ENCODE data around the gene CDH4.

The CDH4 gene

DNA sequence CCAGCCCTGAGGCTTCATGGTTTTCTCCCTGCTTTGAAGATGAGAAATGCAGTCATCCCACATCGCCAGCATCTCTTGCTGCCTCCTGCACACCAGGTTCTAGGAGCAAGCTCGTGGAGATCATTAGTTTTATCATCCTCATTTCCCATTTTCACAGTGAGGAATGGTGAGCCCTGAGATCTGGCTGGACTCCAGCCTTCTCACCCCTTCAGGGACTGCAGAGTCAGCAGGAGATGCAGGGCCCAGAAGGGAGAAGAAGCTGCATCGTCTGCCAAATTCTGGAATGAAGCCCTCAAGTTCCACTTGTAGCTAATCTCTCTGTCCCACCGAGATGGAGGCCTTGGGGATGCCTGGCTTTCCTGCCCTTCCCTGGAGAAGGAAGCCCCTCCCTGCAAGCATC lies 596.8 kb downstream of the CDH4 start:
- H3K79me2 ChIP-seq (ENCODE audit: insufficient read depth, low read length): no peaks in the 10 kb centered on the region
- H3K9ac ChIP-seq (ENCODE audit: low read depth, low read length): no peak overlapping the region
- H4K20me1 ChIP-seq (ENCODE audit: insufficient read depth, low read length): peaks cover 2% of the 10 kb centered on the region; the same call in 1 of the 2 replicates
- no peak for TF ChIP-seq EZH2 (IDR thresholded peaks at IDR 0.05; ENCODE audit: borderline replicate concordance, low read depth, low read length, severe bottlenecking)
- TF ChIP-seq, protein P1, sequence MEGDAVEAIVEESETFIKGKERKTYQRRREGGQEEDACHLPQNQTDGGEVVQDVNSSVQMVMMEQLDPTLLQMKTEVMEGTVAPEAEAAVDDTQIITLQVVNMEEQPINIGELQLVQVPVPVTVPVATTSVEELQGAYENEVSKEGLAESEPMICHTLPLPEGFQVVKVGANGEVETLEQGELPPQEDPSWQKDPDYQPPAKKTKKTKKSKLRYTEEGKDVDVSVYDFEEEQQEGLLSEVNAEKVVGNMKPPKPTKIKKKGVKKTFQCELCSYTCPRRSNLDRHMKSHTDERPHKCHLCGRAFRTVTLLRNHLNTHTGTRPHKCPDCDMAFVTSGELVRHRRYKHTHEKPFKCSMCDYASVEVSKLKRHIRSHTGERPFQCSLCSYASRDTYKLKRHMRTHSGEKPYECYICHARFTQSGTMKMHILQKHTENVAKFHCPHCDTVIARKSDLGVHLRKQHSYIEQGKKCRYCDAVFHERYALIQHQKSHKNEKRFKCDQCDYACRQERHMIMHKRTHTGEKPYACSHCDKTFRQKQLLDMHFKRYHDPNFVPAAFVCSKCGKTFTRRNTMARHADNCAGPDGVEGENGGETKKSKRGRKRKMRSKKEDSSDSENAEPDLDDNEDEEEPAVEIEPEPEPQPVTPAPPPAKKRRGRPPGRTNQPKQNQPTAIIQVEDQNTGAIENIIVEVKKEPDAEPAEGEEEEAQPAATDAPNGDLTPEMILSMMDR (IDR thresholded peaks at IDR 0.05; ENCODE audit: borderline replicate concordance, extremely low read depth, low read length, poor library complexity, severe bottlenecking): no peak
- no peaks in the 10 kb centered on the region for H3K9me3 ChIP-seq (ENCODE audit: insufficient read depth, low read length, severe bottlenecking)
- no peak overlapping the region for H3K4me2 ChIP-seq (ENCODE audit: insufficient read depth, low read length)
- H3K27me3 ChIP-seq (ENCODE audit: insufficient read depth, low read length, poor library complexity): no peaks in the 10 kb centered on the region
- no peak for ATAC-seq (ENCODE audit: insufficient read depth, low read depth)
- no peak overlapping the region for H2AFZ ChIP-seq (ENCODE audit: low read depth, low read length)
- H3K4me3 ChIP-seq (ENCODE audit: low read depth in 1 of 2, low read length in 2 of 2): no peak overlapping the region
- H3K4me1 ChIP-seq (ENCODE audit: insufficient read depth, low read length): no peaks in the 10 kb centered on the region
- DNase-seq: no peak
- H3K27ac ChIP-seq (ENCODE audit: low read length): no peak overlapping the region
- no peaks in the 10 kb centered on the region for H3K36me3 ChIP-seq (ENCODE audit: insufficient read depth, low read length)

DNA sequence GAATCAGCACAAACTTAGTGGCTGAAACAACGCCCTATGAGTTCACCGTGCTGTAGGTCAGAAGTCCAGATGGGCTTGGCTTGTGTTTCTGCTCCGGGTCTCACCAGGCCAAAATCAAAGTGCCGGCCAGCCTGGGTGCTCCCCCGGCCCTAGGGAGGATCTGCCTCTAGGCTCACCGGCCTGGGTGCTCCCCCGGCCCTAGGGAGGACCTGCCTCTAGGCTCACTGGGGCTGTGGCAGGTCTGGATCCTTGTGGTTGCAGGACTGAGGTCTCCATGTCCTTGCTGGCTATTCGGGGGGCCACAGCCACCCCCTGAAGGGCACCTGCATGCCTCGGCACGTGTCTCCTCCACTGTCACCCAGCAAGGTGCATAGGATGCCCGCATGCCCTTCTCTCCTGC lies 597.3 kb downstream of the CDH4 start:
- TF ChIP-seq EZH2 (IDR thresholded peaks at IDR 0.05; ENCODE audit: borderline replicate concordance, low read depth, low read length, severe bottlenecking): no peak
- TF ChIP-seq, protein P1 (IDR thresholded peaks at IDR 0.05; ENCODE audit: borderline replicate concordance, extremely low read depth, low read length, poor library complexity, severe bottlenecking): no peak
- H3K4me1 ChIP-seq (ENCODE audit: insufficient read depth, low read length): no peaks in the 10 kb centered on the region
- no peak overlapping the region for H3K4me2 ChIP-seq (ENCODE audit: insufficient read depth, low read length)
- H3K79me2 ChIP-seq (ENCODE audit: insufficient read depth, low read length): no peaks in the 10 kb centered on the region
- H3K9me3 ChIP-seq (ENCODE audit: insufficient read depth, low read length, severe bottlenecking): no peaks in the 10 kb centered on the region
- no peaks in the 10 kb centered on the region for H3K36me3 ChIP-seq (ENCODE audit: insufficient read depth, low read length)
- H2AFZ ChIP-seq (ENCODE audit: low read depth, low read length): no peak overlapping the region
- H4K20me1 ChIP-seq (ENCODE audit: insufficient read depth, low read length): peaks cover 2% of the 10 kb centered on the region; the same call in 1 of the 2 replicates
- ATAC-seq (ENCODE audit: insufficient read depth, low read depth) (no peak), DNase-seq (no peak)
- no peak overlapping the region for H3K27ac ChIP-seq (ENCODE audit: low read length)
- H3K27me3 ChIP-seq (ENCODE audit: insufficient read depth, low read length, poor library complexity): no peaks in the 10 kb centered on the region
- H3K4me3 ChIP-seq (ENCODE audit: low read depth in 1 of 2, low read length in 2 of 2): no peak overlapping the region
- no peak overlapping the region for H3K9ac ChIP-seq (ENCODE audit: low read depth, low read length)

DNA sequence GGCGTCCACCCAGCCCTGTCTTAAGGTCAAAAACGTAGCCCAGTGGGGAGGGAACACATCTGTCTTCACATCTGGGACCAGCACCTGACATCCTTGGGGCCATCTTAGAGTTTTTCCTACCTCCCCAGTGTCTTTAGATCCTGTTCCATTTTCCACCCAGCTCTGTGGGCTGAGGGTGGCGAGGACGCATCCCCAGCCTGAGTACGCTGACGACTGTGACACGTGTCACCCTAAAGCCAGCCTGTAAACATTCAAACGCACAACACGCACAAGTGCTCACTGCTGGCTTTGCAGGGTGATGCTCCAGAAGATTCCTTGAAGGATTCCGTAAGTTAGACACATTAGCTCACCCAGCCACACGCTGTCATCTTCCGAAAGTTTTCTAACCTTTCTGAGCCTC lies 597.8 kb downstream of the CDH4 start:
- TF ChIP-seq, protein P1 (IDR thresholded peaks at IDR 0.05; ENCODE audit: borderline replicate concordance, extremely low read depth, low read length, poor library complexity, severe bottlenecking): no peak
- TF ChIP-seq EZH2 (IDR thresholded peaks at IDR 0.05; ENCODE audit: borderline replicate concordance, low read depth, low read length, severe bottlenecking): no peak
- Histone ChIP-seq H3K9ac (ENCODE audit: low read depth, low read length) (no peak overlapping the region), H3K9me3 (ENCODE audit: insufficient read depth, low read length, severe bottlenecking) (no peaks in the 10 kb centered on the region), H3K4me3 (ENCODE audit: low read depth in 1 of 2, low read length in 2 of 2) (no peak overlapping the region), H4K20me1 (ENCODE audit: insufficient read depth, low read length) (peaks cover 2% of the 10 kb centered on the region; the same call in 1 of the 2 replicates), H2AFZ (ENCODE audit: low read depth, low read length) (no peak overlapping the region), H3K79me2 (ENCODE audit: insufficient read depth, low read length) (no peaks in the 10 kb centered on the region), H3K36me3 (ENCODE audit: insufficient read depth, low read length) (no peaks in the 10 kb centered on the region), H3K27me3 (ENCODE audit: insufficient read depth, low read length, poor library complexity) (no peaks in the 10 kb centered on the region), H3K4me2 (ENCODE audit: insufficient read depth, low read length) (no peak overlapping the region), H3K27ac (ENCODE audit: low read length) (no peak overlapping the region), H3K4me1 (ENCODE audit: insufficient read depth, low read length) (no peaks in the 10 kb centered on the region)
- no peak for DNase-seq
- no peak for ATAC-seq (ENCODE audit: insufficient read depth, low read depth)

DNA sequence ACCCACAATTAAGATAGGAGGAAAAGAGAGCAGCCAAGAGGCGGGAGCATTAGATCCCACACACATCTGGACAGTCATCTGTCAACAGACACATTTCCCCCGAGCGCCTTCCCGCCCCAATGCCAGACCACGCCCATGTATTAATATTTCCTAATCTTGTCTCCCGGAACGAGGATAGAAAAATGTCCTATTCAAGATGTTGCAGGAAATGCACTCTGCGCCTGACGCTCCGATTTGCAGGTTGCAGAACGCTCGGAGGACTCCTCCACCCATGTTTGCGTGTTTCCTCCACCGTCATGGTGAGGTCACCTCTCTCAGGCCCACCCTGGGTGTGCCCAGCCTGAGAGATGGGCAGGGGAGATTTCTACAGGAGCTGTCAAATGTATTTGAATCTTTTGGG lies 598.4 kb downstream of the CDH4 start:
- Histone ChIP-seq H2AFZ (ENCODE audit: low read depth, low read length) (no peak overlapping the region), H3K36me3 (ENCODE audit: insufficient read depth, low read length) (no peaks in the 10 kb centered on the region), H3K4me3 (ENCODE audit: low read depth in 1 of 2, low read length in 2 of 2) (no peak overlapping the region), H3K27me3 (ENCODE audit: insufficient read depth, low read length, poor library complexity) (no peaks in the 10 kb centered on the region), H3K9ac (ENCODE audit: low read depth, low read length) (no peak overlapping the region), H3K4me2 (ENCODE audit: insufficient read depth, low read length) (no peak overlapping the region), H3K79me2 (ENCODE audit: insufficient read depth, low read length) (no peaks in the 10 kb centered on the region), H3K4me1 (ENCODE audit: insufficient read depth, low read length) (no peaks in the 10 kb centered on the region), H3K9me3 (ENCODE audit: insufficient read depth, low read length, severe bottlenecking) (no peaks in the 10 kb centered on the region), H4K20me1 (ENCODE audit: insufficient read depth, low read length) (peaks cover 2% of the 10 kb centered on the region; the same call in 1 of the 2 replicates), H3K27ac (ENCODE audit: low read length) (no peak overlapping the region)
- ATAC-seq (ENCODE audit: insufficient read depth, low read depth) (no peak), DNase-seq (no peak)
- TF ChIP-seq, protein P1 (IDR thresholded peaks at IDR 0.05; ENCODE audit: borderline replicate concordance, extremely low read depth, low read length, poor library complexity, severe bottlenecking): no peak
- TF ChIP-seq EZH2 (IDR thresholded peaks at IDR 0.05; ENCODE audit: borderline replicate concordance, low read depth, low read length, severe bottlenecking): no peak
